HG02943 (cell line): ENCODE results near the gene AGAP1.

Experiments
- ATAC-seq: cut with Tn5 transposase; IDR thresholded peaks from one replicate; pipeline ENCODE4 v1.9.1; 2021; ENCODE audit warnings: mild to moderate bottlenecking, low read depth, moderate library complexity; ENCODE audit not compliant: unreplicated experiment

AGAP1 gene

DNA sequence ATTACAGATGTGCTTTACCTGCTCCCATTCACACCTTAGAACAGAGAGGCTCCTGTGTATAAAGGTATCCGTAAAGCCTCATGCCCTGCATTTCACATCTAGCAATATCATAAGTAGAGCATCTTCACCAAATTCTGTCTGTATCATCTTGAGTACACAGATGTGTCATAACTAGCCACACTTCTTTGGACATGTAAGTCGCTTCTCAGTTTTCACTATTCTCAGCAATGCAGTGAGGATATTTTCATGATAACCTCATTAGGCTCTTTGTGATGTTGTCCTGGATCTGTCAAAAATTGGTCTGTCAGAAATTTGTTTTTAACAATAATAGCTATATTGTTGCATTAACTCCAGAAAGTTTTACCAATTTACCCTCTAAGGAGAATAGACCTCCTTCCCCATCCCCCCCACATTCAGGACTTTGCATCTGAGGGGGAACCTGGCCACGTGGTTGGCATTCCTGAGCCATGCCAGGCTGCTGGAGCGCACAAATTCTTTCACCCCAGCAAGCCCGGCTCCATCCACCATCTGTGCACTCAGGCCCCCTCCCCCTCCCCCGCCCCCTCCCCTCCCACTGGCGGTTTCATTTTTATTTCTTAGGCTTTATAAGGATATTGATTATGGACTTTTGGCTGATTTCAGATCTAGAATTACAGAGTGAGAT, 34.1 kb downstream of the AGAP1 start:
- no peak for ATAC-seq

- ATAC-seq: no peak
These were observed 35.8 kb downstream of the AGAP1 start for GRCh38 chr2:235529621-235530020.

- no peak for ATAC-seq
These were observed 36.9 kb downstream of the AGAP1 start for GRCh38 chr2:235530735-235531134.

DNA sequence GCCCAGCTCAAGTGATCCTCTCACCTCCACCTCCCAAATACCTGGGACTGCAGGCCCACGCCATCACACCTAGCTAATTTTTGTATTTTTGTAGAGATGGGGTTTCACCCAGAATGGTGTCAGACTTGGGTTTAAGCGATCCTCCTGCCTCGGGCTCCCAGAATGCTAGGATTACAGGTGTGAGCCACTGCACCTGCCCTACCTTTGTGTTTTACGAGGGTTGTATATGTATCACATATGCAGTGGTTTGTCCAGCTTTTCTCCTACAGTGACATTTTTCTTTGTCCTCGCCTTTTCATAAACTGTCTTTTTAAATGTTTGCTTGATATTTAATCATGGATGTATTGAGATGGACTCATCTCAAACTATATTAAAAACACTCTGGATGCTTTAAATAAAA, 38.5 kb downstream of the AGAP1 start:
- ATAC-seq: no peak

GRCh38 chr2:235533198-235533597, 39.4 kb downstream of the AGAP1 start:
- no peak for ATAC-seq

- ATAC-seq: no peak
These were observed 40.0 kb downstream of the AGAP1 start for GRCh38 chr2:235533616-235534385.

DNA sequence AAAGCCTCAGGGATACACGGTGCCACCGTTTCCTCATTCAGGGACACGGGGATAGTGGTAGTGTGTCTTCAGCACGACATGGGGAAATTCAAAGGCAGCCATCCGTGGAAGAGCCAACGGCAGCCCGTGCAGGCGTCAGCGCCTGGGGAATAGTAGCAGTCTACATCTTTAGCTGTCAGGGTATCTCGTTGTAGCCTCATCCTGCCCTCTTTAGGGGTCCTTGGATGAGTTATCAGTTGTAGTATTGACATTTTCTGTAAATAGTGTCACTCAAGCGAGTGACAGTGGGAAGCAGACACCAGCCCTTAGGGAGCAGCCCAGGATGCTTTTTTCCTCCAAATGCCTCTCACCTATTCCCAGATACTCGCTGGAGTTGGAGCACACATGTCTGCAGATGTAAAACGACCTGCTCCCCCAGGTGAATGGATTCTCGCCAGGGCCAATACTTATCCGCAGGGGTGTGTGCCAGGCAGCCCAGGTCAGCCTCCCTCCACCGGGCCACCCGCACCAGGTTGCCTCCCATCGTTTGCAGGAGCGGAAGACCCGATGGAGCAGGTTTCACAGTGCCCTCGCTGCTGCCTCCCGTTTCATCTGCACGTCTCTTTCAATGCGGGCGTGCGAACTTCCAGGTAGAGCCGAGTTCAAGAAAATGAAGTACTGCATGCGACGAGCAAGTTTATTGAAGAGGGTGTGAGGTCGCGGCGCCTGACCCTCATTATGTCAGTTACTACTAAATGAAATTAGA, 41.0 kb downstream of the AGAP1 start:
- no peak for ATAC-seq

DNA sequence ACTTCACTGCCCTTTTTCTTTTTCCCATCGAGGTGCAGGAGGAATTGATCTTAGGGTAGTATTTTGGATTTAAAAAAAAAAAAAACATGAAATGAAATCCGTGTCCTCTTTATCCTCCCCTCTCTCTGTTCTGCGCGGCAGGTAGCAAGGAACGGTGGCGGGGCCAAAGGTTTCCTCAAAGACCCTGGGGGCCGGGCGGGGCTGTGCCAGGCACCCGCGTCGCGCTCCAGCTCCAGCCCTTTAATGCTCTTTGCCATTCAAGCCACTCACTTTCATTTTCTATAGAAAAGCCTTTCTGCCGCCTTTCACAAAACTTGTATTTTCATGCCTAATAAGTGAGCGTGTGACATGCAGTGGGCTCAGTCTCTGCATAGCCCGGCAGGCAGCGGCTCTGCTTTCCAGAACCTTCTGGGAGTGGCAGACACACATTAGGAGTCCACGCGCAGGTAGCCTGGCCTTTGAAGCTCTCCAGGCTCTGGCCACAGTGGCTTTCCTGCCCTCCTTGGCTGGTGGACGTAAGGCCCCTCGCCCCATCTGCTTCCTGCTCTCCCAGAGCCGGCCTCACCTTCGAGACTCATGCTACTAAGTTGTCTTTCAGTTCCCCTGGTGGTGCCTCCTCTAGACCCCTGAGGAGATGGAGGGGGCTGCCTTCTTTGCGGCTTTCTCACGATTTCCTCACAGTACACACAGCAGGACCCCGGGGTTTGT, 41.7 kb downstream of the AGAP1 start:
- no peak for ATAC-seq

DNA sequence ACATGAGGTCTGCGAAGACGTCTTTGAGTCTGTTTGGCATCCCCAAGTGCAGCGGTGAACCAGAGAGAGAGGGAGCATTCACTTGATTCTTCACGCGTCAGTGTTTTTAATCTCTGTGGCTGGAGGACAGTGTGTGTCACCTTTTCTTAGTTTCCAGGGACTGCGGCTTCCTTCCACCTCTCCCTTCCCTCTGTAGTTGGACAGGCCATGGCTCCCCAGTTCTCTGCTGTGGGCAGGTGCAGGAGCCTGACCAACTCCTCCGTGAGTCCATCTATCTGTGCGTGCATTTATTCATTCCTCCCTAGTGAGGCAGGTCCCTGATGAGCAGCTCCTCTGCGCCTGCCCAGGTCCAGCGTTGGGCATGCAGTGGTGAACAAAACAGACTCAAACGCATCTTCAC, 42.9 kb downstream of the AGAP1 start:
- ATAC-seq: no peak

- no peak for ATAC-seq
These were observed 43.3 kb downstream of the AGAP1 start for GRCh38 chr2:235537186-235537585.

- ATAC-seq: no peak
These were observed 43.7 kb downstream of the AGAP1 start for GRCh38 chr2:235537587-235537986.

GRCh38 chr2:235538144-235538639, 44.3 kb downstream of the AGAP1 start:
- ATAC-seq: no peak

DNA sequence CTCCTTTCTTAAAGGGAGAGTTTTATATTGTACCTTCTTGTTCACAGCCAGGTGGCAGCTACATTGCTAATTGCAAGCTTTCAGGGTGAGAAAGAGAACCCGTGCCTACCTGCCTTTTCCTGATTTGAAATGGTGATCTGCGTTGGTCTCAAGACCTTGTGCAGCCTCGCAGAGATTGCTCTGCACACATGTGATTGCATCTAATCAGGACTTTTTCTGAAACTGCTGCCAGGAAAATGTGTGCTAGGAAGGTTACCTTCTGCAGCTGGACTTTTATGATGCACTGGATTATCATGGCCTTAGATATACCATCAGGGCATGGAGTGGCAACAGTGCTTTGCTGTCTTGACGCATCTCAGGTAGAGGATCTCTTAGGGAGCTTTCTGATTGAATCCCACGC, 45.1 kb downstream of the AGAP1 start:
- ATAC-seq: no peak

GRCh38 chr2:235539773-235540172, 45.9 kb downstream of the AGAP1 start:
- ATAC-seq: no peak

- no peak for ATAC-seq
These were observed 47.2 kb downstream of the AGAP1 start for GRCh38 chr2:235541016-235541415.

GRCh38 chr2:235541838-235542549, 48.2 kb downstream of the AGAP1 start:
- ATAC-seq: no peak

DNA sequence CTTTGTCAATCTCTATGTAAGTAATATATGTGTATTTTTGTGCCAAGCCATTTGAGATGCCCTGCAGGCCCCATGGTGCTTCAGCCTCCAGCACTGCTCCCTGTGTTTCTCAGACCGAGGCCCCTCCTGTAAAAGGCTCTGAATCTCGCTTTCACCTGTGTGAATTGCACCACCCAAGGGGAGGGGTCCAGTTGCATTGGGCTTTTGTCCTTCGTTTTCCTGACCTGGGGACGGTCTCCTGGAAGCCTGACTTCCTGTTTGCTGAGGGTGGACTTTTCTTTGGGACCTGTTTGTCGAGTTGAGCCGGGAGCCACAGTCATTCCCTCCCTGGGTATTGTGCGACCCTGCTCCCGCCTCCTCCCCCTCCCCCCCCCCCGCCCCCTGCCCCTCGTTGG, 48.9 kb downstream of the AGAP1 start:
- no peak for ATAC-seq

GRCh38 chr2:235543128-235543750, 49.4 kb downstream of the AGAP1 start:
- ATAC-seq: no peak

DNA sequence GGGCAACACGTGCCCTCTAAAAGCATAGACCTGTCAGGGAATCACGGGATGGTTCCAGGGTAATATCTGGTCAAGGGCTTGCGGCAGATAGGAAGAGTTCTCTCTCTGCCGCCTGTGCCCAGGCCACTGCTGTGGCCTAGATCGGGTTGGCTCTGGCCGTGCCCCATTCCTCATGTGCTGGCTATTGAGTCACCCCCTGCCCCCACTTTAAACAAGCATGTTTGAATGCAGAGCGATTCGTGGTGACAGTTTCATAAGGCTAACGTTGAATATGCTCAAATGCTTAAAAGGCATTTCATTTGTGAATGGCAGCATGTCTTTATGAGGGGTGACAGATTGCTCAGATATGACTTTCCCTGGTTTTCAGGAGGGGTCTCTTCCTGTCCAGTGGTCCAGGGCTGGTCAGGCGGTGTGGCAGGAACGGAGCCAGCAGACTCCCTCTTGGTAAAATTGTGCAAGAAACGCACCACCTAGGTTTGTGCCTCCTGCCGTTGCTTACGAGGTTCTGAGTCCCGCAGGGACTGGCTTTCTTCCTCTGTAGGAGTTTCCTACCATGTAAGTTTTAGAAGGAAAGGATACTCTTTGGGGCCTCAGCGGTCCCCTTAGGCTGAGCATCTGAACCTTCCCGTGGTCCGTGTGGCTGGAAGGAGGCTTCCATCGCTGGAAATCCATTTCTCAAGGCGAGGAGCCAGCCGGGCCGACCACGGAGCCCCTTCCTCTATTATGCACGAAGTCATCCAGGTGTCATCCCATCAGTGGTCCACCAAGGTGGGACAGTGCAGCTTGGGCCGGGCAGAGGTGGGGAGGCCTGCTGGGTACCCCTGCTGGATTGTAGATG, 50.2 kb downstream of the AGAP1 start:
- no peak for ATAC-seq
